WI38 (cell line): ENCODE results near the gene CEP131.

ENCODE experiments used
- H3K4me3 ChIP-seq: 2 replicates; pipeline ENCODE4 v1.5.1; 2011; ENCODE audit warnings: low read depth, mild to moderate bottlenecking, control low read depth, low read length
- CTCF ChIP-seq: IDR thresholded peaks from 2 replicates; pipeline ENCODE4 v1.5.1; 2012; ENCODE audit warnings: low read depth, mild to moderate bottlenecking, control low read depth, low read length

The CEP131 gene

GRCh38 chr17:81210466-81210865 lies 12.3 kb downstream of the CEP131 start:
- TF ChIP-seq CTCF: no peak
- no peak overlapping the region for H3K4me3 ChIP-seq

- TF ChIP-seq CTCF: no peak
- H3K4me3 ChIP-seq: no peak overlapping the region
Measured at GRCh38 chr17:81209141-81209540, 13.6 kb downstream of the CEP131 start.

DNA sequence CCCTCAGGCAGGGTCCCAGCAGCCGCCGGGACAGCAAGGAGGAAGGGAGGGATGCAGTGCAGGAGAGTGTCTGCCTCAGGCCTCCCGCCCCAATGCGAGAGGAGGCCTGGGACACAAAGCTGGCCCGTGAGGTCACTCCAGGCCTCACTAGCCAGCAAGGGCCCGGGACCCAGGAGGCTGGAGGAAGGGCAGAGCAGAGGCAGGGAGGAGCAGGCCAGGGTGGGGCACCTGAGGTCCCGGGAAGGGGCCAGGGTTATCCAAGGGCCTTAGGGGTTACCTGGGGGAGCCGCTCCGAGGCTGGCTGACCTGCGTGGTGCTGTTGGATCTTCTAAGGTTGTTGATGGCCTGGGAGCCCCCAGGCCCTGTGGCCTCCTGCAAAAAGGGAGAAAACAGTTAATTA lies 14.1 kb downstream of the CEP131 start:
- TF ChIP-seq CTCF: no peak
- H3K4me3 ChIP-seq: no peak overlapping the region

GRCh38 chr17:81207610-81208581 lies 14.9 kb downstream of the CEP131 start:
- no peak for TF ChIP-seq CTCF
- H3K4me3 ChIP-seq: no peak overlapping the region

GRCh38 chr17:81206657-81207056 lies 16.1 kb downstream of the CEP131 start:
- no peak for TF ChIP-seq CTCF
- no peak overlapping the region for H3K4me3 ChIP-seq

DNA sequence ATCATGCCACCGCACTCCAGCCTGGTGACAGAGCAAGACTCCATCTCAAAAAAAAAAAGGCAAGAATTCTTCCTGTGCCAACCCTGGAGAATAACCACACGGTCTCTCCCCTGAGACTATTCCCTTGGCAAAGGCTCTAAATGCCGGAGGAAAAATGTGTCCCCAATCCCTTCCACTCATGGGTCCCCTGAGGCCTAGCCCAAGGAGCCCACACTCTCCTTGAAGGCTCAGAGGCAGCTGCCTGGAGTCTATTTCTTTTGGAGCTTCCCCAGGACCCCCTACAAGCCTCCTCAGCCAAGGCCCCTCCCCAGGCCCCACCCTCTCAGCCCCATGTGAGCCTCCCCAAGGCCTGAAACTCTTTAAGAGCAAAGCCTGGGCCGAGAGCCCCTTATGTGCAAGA lies 16.6 kb downstream of the CEP131 start:
- TF ChIP-seq CTCF: no peak
- no peak overlapping the region for H3K4me3 ChIP-seq

DNA sequence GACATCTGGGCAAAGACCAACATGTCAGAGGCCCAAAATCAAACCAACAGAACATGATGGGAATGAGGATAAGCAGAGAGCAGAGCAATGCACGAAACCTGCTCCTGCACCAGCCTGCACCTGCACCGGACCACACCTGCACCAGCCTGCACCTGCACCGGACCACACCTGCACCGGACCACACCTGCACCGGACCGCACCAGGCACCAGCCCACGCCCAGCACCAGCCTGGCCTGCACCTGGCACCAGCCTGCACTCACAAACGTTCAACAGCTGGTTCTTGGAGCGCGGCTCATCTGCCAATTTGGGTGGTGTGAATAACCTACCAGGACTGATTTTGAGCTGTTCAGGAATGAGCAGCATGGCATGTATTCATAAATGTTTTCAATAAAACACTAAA lies 18.2 kb downstream of the CEP131 start:
- no peak overlapping the region for H3K4me3 ChIP-seq
- no peak for TF ChIP-seq CTCF
